ENCODE results near the gene CARD19. TPM values are rescaled to one million over a fixed set of nuclear protein-coding genes. Genes with fewer than 3 reads are reported as not detected.

The CARD19 gene
- total RNA-seq, 1 experiment from 2014 or later: 54.5 TPM

DNA sequence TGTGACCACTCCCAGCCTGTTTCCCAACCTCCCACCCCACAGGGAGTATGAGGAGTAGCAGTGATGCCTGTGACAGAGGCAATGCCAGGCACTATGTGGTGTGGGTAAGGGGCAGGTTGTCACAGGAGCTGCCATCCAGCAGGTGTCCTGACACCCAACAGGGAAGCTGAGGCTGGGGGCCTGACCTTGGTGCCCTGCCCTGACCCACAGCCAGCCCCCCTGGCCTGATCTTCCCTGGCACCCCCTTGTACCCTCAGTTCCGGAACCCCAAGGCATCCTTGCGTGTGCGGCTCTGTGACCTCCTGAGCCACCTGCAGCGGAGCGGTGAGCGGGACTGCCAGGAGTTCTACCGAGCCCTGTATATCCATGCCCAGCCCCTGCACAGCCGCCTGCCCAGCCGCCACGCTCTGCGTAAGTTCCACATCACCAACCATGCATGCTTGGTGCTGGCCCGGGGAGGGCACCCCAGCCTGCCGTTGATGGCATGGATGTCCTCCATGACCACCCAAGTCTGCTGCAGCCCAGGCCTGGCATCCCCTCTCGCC lies 14.4 kb downstream of the CARD19 start:
- Histone ChIP-seq H3K27ac (ENCODE audit: low read depth, low read length) (no peak overlapping the region), H3K4me3 (replicated peaks in 1 of 2; ENCODE audit: low read depth in 1 of 2, low read length in 2 of 2) (no peak overlapping the region), H2AFZ (ENCODE audit: low read depth, low read length, poor library complexity, severe bottlenecking) (no peak overlapping the region), H3K4me2 (ENCODE audit: low read length) (no peak overlapping the region), H3K36me3 (ENCODE audit: control insufficient read depth in 1 of 2, insufficient read depth in 2 of 2, low read length in 2 of 2) (peaks cover 3 to 4% of the 10 kb centered on the region in 2 experiments; a peak in 3 of 4 replicates), H3K27me3 (ENCODE audit: insufficient read depth, low read length) (no peaks in the 10 kb centered on the region), H3K9me2 (ENCODE audit: insufficient read depth) (no peaks in the 10 kb centered on the region), H3K9me3 (ENCODE audit: control insufficient read depth in 1 of 2, insufficient read depth in 1 of 2, low read depth in 1 of 2, low read length in 2 of 2) (no peaks in the 10 kb centered on the region), H3K9ac (ENCODE audit: low read length) (no peak overlapping the region), H3K79me2 (ENCODE audit: insufficient read depth, low read length) (peaks cover 23% of the 10 kb centered on the region), H4K20me1 (ENCODE audit: insufficient read depth) (no peaks in the 10 kb centered on the region), H3K4me1 (ENCODE audit: control insufficient read depth in 1 of 2, insufficient read depth in 2 of 2, low read length in 2 of 2) (peaks cover 0 to 23% of the 10 kb centered on the region in 2 experiments; a peak in 2 of 4 replicates)
- POLR2A ChIA-PET: no interaction called here
- DNase-seq (ENCODE audit: low read depth, low spot score): no peak
- intact Hi-C loops (cut with micrococcal nuclease): no loop called here
- CTCF ChIA-PET: interaction anchor here (2.2 to 3.7 kb wide), 3 partner anchors 12 to 192 kb away, joined by 12 to 18 read pairs (median 13); no protein-coding TSS in a partner anchor
- BruUV-seq (replicated peaks): no TSS peak
- TF ChIP-seq RAD21 (IDR thresholded peaks at IDR 0.05; ENCODE audit: low read depth) (no peak), POLR2A (IDR thresholded peaks at IDR 0.05; ENCODE audit: borderline replicate concordance, extremely low read depth, insufficient read depth, insufficient read length) (no peak), SIN3A (IDR thresholded peaks at IDR 0.05; ENCODE audit: low read depth) (no peak), EGR1 (IDR thresholded peaks at IDR 0.05; ENCODE audit: low read depth) (no peak), SP1 (IDR thresholded peaks at IDR 0.05; ENCODE audit: low read depth) (no peak), POLR2AphosphoS5 (IDR thresholded peaks at IDR 0.05; ENCODE audit: low read depth, low read length) (no peak), ELF1 (IDR thresholded peaks at IDR 0.05; ENCODE audit: borderline replicate concordance, low read depth) (no peak), CBX3 (IDR thresholded peaks at IDR 0.05; ENCODE audit: low read depth) (no peak), ZFX (IDR thresholded peaks at IDR 0.05) (no peak), ZNF274 (IDR thresholded peaks at IDR 0.05; ENCODE audit: low read depth, low read length) (no peak), EZH2phosphoT487 (IDR thresholded peaks at IDR 0.05; ENCODE audit: borderline replicate concordance) (no peak), CEBPB (IDR thresholded peaks at IDR 0.05; ENCODE audit: low read depth) (no peak), FOSL1 (IDR thresholded peaks at IDR 0.05; ENCODE audit: low read depth) (no peak), JUND (IDR thresholded peaks at IDR 0.05) (no peak), TCF7L2 (IDR thresholded peaks at IDR 0.05; ENCODE audit: borderline replicate concordance, extremely low read depth, insufficient read depth, insufficient read length) (no peak), SRF (IDR thresholded peaks at IDR 0.05; ENCODE audit: low read depth) (no peak), YY1 (IDR thresholded peaks at IDR 0.05; ENCODE audit: extremely low read depth, insufficient replicate concordance, low read depth, low read length) (no peak)
- TF ChIP-seq, protein P1, sequence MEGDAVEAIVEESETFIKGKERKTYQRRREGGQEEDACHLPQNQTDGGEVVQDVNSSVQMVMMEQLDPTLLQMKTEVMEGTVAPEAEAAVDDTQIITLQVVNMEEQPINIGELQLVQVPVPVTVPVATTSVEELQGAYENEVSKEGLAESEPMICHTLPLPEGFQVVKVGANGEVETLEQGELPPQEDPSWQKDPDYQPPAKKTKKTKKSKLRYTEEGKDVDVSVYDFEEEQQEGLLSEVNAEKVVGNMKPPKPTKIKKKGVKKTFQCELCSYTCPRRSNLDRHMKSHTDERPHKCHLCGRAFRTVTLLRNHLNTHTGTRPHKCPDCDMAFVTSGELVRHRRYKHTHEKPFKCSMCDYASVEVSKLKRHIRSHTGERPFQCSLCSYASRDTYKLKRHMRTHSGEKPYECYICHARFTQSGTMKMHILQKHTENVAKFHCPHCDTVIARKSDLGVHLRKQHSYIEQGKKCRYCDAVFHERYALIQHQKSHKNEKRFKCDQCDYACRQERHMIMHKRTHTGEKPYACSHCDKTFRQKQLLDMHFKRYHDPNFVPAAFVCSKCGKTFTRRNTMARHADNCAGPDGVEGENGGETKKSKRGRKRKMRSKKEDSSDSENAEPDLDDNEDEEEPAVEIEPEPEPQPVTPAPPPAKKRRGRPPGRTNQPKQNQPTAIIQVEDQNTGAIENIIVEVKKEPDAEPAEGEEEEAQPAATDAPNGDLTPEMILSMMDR (IDR thresholded peaks at IDR 0.05 in 2 of 3, conservative IDR thresholded peaks at IDR 0.05 in 1 of 3; ENCODE audit: borderline replicate concordance in 1 of 3, insufficient read depth in 1 of 3, low read depth in 2 of 3, low read length in 2 of 3): no peak
- TF ChIP-seq, protein P2, sequence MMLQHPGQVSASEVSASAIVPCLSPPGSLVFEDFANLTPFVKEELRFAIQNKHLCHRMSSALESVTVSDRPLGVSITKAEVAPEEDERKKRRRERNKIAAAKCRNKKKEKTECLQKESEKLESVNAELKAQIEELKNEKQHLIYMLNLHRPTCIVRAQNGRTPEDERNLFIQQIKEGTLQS (IDR thresholded peaks at IDR 0.05): no peak
- TF ChIP-seq, protein P3, sequence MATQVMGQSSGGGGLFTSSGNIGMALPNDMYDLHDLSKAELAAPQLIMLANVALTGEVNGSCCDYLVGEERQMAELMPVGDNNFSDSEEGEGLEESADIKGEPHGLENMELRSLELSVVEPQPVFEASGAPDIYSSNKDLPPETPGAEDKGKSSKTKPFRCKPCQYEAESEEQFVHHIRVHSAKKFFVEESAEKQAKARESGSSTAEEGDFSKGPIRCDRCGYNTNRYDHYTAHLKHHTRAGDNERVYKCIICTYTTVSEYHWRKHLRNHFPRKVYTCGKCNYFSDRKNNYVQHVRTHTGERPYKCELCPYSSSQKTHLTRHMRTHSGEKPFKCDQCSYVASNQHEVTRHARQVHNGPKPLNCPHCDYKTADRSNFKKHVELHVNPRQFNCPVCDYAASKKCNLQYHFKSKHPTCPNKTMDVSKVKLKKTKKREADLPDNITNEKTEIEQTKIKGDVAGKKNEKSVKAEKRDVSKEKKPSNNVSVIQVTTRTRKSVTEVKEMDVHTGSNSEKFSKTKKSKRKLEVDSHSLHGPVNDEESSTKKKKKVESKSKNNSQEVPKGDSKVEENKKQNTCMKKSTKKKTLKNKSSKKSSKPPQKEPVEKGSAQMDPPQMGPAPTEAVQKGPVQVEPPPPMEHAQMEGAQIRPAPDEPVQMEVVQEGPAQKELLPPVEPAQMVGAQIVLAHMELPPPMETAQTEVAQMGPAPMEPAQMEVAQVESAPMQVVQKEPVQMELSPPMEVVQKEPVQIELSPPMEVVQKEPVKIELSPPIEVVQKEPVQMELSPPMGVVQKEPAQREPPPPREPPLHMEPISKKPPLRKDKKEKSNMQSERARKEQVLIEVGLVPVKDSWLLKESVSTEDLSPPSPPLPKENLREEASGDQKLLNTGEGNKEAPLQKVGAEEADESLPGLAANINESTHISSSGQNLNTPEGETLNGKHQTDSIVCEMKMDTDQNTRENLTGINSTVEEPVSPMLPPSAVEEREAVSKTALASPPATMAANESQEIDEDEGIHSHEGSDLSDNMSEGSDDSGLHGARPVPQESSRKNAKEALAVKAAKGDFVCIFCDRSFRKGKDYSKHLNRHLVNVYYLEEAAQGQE (IDR thresholded peaks at IDR 0.05; ENCODE audit: low read depth): no peak
- RAD21 ChIA-PET (ENCODE audit: low non-redundant PET in 1 of 2, low total read pairs in 2 of 2, uncharacterized antibody in 2 of 2, unreplicated experiment in 2 of 2): no interaction called here
- no peak for ATAC-seq
